HL-60/S4 treated with retinoic acid at 250 ng/mL for 4 days and 3 days (cell line): Measurements from ENCODE around the gene C3orf22.

Experiments
- in situ Hi-C: fragments of 300-500 bp; cut with MboI; formaldehyde crosslinking; loops from 2 replicates; pipeline ENCODE4 v1.7.0; 2022; ENCODE audit warnings: low sequenced_read_pairs

The C3orf22 gene

GRCh38 chr3:126528800-126529541 is 29.8 kb downstream of the C3orf22 start:
- in situ Hi-C loops, result no loop called here

- in situ Hi-C loops, result no loop called here
Measured at GRCh38 chr3:126528419-126528799, 30.3 kb downstream of the C3orf22 start.

DNA sequence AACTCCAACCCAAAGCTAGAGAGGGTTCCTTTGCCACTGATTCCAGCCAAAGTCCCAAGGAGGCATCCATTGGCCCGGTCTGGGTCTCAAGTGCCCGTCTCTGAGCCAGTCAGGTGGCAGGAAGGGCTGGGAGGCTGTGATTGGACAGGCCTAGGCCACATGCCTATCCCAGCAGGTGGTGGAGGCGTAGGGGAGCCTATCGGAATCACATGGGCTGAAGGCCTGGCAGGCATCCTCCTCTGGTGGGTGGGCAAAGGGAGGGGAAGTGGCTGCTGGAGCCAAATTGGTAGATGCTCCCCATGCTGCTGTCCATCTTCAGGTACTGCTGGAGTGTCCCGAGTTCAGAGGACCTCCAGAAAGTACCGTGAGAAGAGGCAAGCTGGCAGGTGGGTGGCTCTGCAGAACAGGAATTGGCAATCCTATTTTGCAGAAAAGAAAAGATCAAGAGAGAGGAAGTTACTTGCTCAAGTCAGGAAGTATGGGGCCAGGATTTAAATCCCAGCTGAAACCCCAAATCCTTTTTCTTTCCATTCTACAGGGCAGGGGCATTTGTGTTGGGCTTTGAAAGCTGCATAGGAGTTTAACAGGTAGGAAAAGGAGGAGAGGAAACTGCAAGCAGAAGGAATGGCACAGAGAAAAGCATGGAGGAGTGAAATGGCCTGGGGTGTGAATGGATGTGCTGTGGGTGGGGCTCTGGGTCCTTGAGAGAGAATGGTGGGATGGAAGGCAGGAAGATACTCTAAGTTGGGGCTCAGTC is 31.1 kb downstream of the C3orf22 start:
- in situ Hi-C loops, result no loop called here

GRCh38 chr3:126527006-126527405 is 31.7 kb downstream of the C3orf22 start:
- in situ Hi-C loops, result no loop called here

- in situ Hi-C loops, result no loop called here
Measured at GRCh38 chr3:126526668-126527005, 32.1 kb downstream of the C3orf22 start.

DNA sequence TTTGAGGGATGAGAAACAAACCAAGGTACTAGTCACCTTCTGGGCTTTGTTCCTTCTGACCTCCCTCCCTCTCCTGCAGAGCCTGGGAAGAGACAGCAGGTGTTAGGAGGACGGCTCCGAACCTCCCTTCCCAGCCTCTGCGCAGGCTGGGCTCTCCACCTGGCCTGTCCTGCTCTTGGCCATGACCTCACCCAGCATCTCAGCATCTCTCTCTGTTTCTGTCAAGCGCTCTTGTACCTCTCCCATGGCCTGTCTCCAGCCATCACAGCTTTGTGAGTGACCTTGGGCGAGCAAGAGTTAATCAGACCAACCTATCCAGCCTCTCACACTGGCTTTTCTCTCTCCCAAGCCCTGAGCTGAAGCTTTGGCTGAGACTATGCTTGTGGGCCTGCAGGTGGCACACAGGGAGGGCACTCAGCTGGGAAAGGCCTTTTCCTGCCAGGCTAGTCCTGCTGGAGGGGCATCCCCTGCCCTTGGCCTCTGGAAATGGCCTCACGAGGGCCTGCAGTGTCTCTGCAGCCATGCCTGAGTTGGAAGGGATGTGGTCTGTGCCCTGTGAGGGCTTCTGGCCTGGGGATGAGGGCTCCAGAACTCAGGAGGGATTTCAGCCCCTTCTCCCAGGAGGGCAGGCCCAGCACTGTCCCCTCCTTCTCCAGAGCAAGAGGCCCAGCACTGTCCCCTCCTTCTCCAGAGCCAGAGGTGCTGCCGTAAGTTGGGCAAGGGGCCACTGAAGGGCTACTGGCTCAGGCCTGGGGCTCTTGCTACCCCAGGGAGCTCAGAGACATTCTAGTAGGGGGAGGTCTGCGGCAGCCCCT is 32.7 kb downstream of the C3orf22 start:
- in situ Hi-C loops, result no loop called here

GRCh38 chr3:126525091-126525852 is 33.5 kb downstream of the C3orf22 start:
- in situ Hi-C loops, result no loop called here

GRCh38 chr3:126524429-126524988 is 34.2 kb downstream of the C3orf22 start:
- in situ Hi-C loops, result no loop called here

DNA sequence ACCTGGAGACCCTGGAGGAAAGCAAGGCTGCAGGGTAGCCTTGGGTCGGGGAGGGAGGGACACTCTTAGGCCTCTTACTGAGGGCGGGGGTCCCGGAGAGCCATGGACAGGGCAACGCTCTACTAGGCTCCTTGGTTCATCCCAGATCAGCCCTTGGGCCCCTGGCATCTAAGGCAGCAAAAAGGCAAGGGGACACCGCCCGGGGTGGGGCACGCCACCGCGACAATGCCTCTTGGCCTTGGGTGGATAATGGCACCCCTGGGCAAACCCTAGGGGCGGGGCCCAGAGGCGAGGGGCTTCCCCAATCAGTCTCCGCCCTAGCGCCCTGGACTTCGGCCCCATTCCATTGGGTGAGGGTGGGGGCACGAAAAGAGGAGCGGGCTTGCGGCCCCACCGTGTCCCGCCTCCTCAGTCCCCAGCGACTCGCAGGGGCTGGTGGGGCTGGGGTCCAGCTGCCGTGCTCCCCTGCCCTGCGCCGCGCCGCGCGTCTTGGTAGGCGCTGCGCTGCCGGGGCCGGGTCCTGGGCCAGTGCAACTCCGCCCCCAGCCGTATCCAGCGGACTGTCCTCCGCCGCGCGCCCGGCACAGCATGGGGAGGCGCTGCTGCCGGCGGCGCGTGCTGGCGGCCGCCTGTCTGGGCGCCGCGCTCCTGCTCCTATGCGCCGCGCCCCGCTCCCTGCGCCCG is 34.8 kb downstream of the C3orf22 start, which contains the start of gene CHST13:
Gene CHST13 (plus strand): TSS at position 411 of the 684 bp plus-strand sequence. CDS start 178 bp downstream, at position 589.
- in situ Hi-C loops, result no loop called here

DNA sequence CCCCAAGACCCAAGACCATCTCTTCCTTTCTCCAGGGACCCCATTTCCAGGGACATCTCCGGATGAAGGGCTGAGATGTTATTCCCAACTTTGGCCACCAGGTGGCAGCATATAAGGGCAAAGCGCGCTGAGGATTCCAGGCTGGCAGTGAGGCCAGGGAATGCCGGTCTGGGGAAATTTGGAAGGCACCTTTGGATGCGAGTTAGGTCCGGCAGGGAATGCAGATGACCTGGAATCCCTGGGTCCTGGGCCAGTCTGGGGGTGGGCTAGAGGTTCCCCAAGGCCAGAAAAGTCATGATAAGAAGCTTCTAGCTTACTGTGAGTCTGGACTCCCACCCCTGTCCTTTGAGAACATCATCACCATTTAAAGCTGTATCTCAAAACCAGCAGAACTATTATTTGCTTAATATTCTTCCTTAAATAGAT is 36.4 kb downstream of the C3orf22 start:
- in situ Hi-C loops, result no loop called here

DNA sequence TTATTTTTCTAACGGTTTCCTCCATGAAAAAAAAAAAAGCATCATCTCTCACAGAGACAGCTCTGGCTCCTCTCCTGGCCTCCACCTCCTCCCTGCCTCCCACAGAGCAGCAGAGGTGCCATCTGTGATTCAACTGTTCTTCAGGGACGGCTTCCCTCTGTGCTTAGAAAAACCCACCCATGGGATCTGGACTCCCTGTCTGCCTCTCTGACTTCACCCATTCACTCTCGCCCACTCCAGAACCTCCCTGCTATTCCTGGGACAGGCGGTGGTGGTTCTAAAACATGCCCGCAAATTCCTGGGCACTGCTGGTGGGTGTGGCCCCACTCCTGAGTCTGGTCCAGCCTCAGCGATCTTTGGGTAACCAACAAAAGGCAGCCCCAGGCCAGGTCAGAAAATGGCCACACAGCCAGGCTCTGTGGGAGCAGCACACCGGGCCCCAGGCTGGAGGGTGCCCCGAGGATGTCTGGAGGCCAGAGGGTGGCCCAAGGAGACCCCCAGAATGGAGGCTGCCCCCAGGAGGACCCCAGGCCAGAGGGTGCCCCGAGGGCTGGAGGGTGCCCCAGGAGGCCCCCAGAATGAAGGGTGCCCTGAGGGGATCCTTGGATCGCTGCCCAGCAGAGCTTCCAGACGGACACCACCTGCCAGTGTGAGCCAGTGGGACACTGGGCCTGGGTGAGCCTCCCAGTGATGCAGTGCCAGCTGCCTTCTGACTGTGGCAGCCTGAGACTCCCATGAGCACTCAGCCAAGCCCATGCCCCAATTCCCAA is 37.4 kb downstream of the C3orf22 start:
- in situ Hi-C loops, result no loop called here

DNA sequence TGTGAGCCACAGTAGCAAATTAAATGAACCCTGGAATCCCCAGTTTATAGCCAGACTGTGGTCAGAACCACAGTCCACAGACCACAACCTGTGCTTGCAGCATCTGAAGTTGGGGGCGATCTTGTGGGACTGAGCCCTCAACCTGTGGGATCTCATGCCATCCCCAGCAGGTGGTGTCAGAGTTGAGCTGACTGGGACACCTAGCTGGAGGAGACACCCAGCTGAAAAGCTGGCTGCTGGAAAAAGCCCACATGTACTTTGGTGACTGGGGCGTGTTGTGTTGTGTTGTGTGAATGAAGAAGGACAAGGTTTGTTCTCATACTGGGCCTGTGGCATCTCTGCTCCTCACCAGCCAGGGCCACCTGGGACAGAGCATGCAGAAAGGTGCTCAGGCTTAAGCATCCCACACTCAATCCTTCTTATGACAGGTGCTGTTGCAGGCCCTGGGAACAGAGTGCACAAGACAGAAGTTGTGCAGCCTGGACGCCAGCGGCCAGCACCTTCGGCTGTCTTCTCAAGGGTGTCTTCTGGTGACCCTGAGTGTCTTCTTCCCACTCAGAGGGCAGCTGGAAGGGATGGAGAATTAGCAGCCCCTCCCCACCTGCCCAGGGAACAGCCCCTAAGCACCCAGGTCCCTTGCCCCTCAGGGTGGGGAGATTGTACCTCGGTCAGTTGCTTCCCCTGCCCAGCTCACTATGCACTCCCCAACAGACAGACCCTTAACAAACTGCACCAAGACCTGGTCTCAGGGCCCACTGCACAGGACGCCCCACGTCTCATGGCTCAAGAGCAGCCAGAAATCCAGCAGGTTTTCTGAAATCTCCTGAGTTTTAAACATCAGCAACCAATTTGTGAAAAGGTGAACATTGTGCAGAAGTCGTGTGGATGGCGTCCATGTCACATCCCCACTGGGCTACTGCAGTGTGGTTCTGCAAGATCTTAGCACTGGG is 39.0 kb downstream of the C3orf22 start:
- in situ Hi-C loops, result no loop called here

- in situ Hi-C loops, result no loop called here
Measured at GRCh38 chr3:126518779-126519177, 40.0 kb downstream of the C3orf22 start.

- in situ Hi-C loops, result no loop called here
Measured at GRCh38 chr3:126517986-126518778, 40.5 kb downstream of the C3orf22 start.

- in situ Hi-C loops, result no loop called here
Measured at GRCh38 chr3:126517291-126517951, 41.3 kb downstream of the C3orf22 start, which contains the start of gene UROC1. Gene UROC1, minus strand, starts transcription at chr3:126517773. Its CDS starts 54 bp downstream, at chr3:126517719.

GRCh38 chr3:126516936-126517290 is 41.8 kb downstream of the C3orf22 start:
- in situ Hi-C loops, result no loop called here
